ENCODE measurements around the gene TSHZ1. TPM values are rescaled to one million over a fixed set of nuclear protein-coding genes. Genes with fewer than 3 reads are reported as not detected.

The TSHZ1 gene
- total and polyA plus RNA-seq, 2 experiments from 2014 or later: 2.2 to 4.4 TPM

- Histone ChIP-seq H3F3A (ENCODE audit: insufficient read depth) (no peaks in the 10 kb centered on the region), H3K4me1 (ENCODE audit: insufficient read depth) (no peaks in the 10 kb centered on the region; the same call in 1 of the 2 replicates), H4K20me1 (ENCODE audit: insufficient read depth) (no peaks in the 10 kb centered on the region), H3K4me2 (ENCODE audit: unreplicated experiment) (no peak overlapping the region), H3K36me3 (ENCODE audit: low read depth) (no peaks in the 10 kb centered on the region), H3K9me2 (ENCODE audit: insufficient read depth) (no peaks in the 10 kb centered on the region), H3K27me3 (replicated peaks; ENCODE audit: insufficient read depth) (peaks cover 35% of the 10 kb centered on the region), H3K4me3 (no peak overlapping the region), H3K27ac (no peak overlapping the region), H2AFZ (no peak overlapping the region), H3K9ac (no peak overlapping the region), H3K79me2 (ENCODE audit: insufficient read depth) (no peaks in the 10 kb centered on the region), H3K9me3 (ENCODE audit: low read depth) (no peaks in the 10 kb centered on the region)
- no peak for DNase-seq
- 69 to 73% methylated on average over 4 of the region's 4 CpGs for WGBS, 2 experiments (ENCODE audit: low coverage in 1 of 2, low lambda C conversion rate in 2 of 2, missing lambda C conversion rate in 2 of 2)
- TF ChIP-seq EZH2phosphoT487 (IDR thresholded peaks at IDR 0.05; ENCODE audit: insufficient read depth, low read depth) (no peak), EZH2 (IDR thresholded peaks at IDR 0.05; ENCODE audit: insufficient read depth, poor library complexity, severe bottlenecking) (no peak)
- in situ Hi-C loops (cut with MboI): no loop called here
These were observed 46.9 kb upstream of the TSHZ1 start for GRCh38 chr18:75163736-75164135.

GRCh38 chr18:75164479-75164878 is 46.1 kb upstream of the TSHZ1 start:
- no peak for DNase-seq
- Histone ChIP-seq H4K20me1 (ENCODE audit: insufficient read depth) (no peaks in the 10 kb centered on the region), H2AFZ (no peak overlapping the region), H3K4me3 (no peak overlapping the region), H3K36me3 (ENCODE audit: low read depth) (no peaks in the 10 kb centered on the region), H3K4me2 (ENCODE audit: unreplicated experiment) (no peak overlapping the region), H3K9me3 (ENCODE audit: low read depth) (no peaks in the 10 kb centered on the region), H3K9me2 (ENCODE audit: insufficient read depth) (no peaks in the 10 kb centered on the region), H3K9ac (no peak overlapping the region), H3K27ac (no peak overlapping the region), H3K27me3 (replicated peaks; ENCODE audit: insufficient read depth) (peaks cover 35% of the 10 kb centered on the region), H3F3A (ENCODE audit: insufficient read depth) (no peaks in the 10 kb centered on the region), H3K79me2 (ENCODE audit: insufficient read depth) (no peaks in the 10 kb centered on the region), H3K4me1 (ENCODE audit: insufficient read depth) (no peaks in the 10 kb centered on the region; the same call in 1 of the 2 replicates)
- in situ Hi-C loops (cut with MboI): no loop called here
- TF ChIP-seq EZH2 (IDR thresholded peaks at IDR 0.05; ENCODE audit: insufficient read depth, poor library complexity, severe bottlenecking) (no peak), EZH2phosphoT487 (IDR thresholded peaks at IDR 0.05; ENCODE audit: insufficient read depth, low read depth) (no peak)
- WGBS, 2 experiments (ENCODE audit: low coverage in 1 of 2, low lambda C conversion rate in 2 of 2, missing lambda C conversion rate in 2 of 2): 67 to 74% methylated on average over 3 of the region's 3 CpGs

GRCh38 chr18:75165926-75166325 is 44.7 kb upstream of the TSHZ1 start:
- peaks cover 21% of the 10 kb centered on the region for H3K27me3 ChIP-seq (replicated peaks; ENCODE audit: insufficient read depth)
- no peak overlapping the region for H3K4me3 ChIP-seq
- H3F3A ChIP-seq (ENCODE audit: insufficient read depth): no peaks in the 10 kb centered on the region
- no peaks in the 10 kb centered on the region for H3K9me3 ChIP-seq (ENCODE audit: low read depth)
- H3K27ac ChIP-seq: no peak overlapping the region
- H3K4me2 ChIP-seq (ENCODE audit: unreplicated experiment): no peak overlapping the region
- no peak for TF ChIP-seq EZH2 (IDR thresholded peaks at IDR 0.05; ENCODE audit: insufficient read depth, poor library complexity, severe bottlenecking)
- TF ChIP-seq EZH2phosphoT487 (IDR thresholded peaks at IDR 0.05; ENCODE audit: insufficient read depth, low read depth): no peak
- H3K36me3 ChIP-seq (ENCODE audit: low read depth): no peaks in the 10 kb centered on the region
- H3K79me2 ChIP-seq (ENCODE audit: insufficient read depth): no peaks in the 10 kb centered on the region
- H4K20me1 ChIP-seq (ENCODE audit: insufficient read depth): no peaks in the 10 kb centered on the region
- no peaks in the 10 kb centered on the region for H3K9me2 ChIP-seq (ENCODE audit: insufficient read depth)
- DNase-seq: no peak
- in situ Hi-C loops (cut with MboI): no loop called here
- no peak overlapping the region for H2AFZ ChIP-seq
- no peak overlapping the region for H3K9ac ChIP-seq
- no peaks in the 10 kb centered on the region; the same call in 1 of the 2 replicates for H3K4me1 ChIP-seq (ENCODE audit: insufficient read depth)
- 81 to 86% methylated on average over 8 of the region's 8 CpGs for WGBS, 2 experiments (ENCODE audit: low coverage in 1 of 2, low lambda C conversion rate in 2 of 2, missing lambda C conversion rate in 2 of 2)

GRCh38 chr18:75167137-75167536 is 43.5 kb upstream of the TSHZ1 start:
- Histone ChIP-seq H3K4me3 (no peak overlapping the region), H3K4me1 (ENCODE audit: insufficient read depth) (no peaks in the 10 kb centered on the region; the same call in 1 of the 2 replicates), H3K9me3 (ENCODE audit: low read depth) (no peaks in the 10 kb centered on the region), H4K20me1 (ENCODE audit: insufficient read depth) (no peaks in the 10 kb centered on the region), H3K9ac (no peak overlapping the region), H2AFZ (no peak overlapping the region), H3F3A (ENCODE audit: insufficient read depth) (no peaks in the 10 kb centered on the region), H3K4me2 (ENCODE audit: unreplicated experiment) (no peak overlapping the region), H3K36me3 (ENCODE audit: low read depth) (no peaks in the 10 kb centered on the region), H3K27me3 (replicated peaks; ENCODE audit: insufficient read depth) (peaks cover 9% of the 10 kb centered on the region), H3K27ac (no peak overlapping the region), H3K79me2 (ENCODE audit: insufficient read depth) (no peaks in the 10 kb centered on the region), H3K9me2 (ENCODE audit: insufficient read depth) (no peaks in the 10 kb centered on the region)
- no peak for DNase-seq
- in situ Hi-C loops (cut with MboI): no loop called here
- 90 to 92% methylated on average over 10 of the region's 10 CpGs for WGBS, 2 experiments (ENCODE audit: low coverage in 1 of 2, low lambda C conversion rate in 2 of 2, missing lambda C conversion rate in 2 of 2)
- no peak for TF ChIP-seq EZH2 (IDR thresholded peaks at IDR 0.05; ENCODE audit: insufficient read depth, poor library complexity, severe bottlenecking)
- TF ChIP-seq EZH2phosphoT487 (IDR thresholded peaks at IDR 0.05; ENCODE audit: insufficient read depth, low read depth): no peak
